ENCODE measurements around the gene LMBR1L.
A peak's percentile ranks its signal among the peaks of the same experiment; 100 is the strongest.

GRCh38 chr12:49094160-49094974 is 16.3 kb downstream of the LMBR1L start, which contains the start of gene DHH:
- TF ChIP-seq CTCF (conservative IDR thresholded peaks at IDR 0.05 in 1 of 2, IDR thresholded peaks at IDR 0.05 in 1 of 2; ENCODE audit: low read depth in 1 of 2, low read length in 2 of 2) (no peak), EZH2 (IDR thresholded peaks at IDR 0.05; ENCODE audit: low read length, missing control alignments) (peak; percentile 52)
